ENCODE results near the gene GFRA3.

DNA sequence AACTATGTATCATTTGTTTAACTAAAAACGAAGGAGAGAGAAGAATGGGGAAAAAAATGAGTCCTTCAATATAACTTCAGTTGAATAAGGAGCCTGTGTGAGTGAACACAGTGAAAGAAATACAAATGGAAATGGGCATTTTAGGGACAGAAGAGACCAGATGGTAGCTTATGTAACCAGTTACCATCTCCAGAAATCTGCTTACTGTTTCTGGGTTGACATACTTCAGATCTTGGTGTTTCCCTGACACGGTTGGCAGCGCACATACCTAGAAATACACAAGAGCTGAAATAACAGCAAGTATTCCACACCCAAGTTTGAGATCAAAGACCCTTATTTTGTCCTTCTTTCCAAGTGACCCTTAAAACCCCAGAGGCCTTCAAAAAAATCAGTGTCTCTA is 14.9 kb upstream of the GFRA3 start:
- TF ChIP-seq POLR2AphosphoS5 (IDR thresholded peaks at IDR 0.05; ENCODE audit: low read depth, low read length): no peak
- no peak for TF ChIP-seq POLR2A (IDR thresholded peaks at IDR 0.05; ENCODE audit: low read depth, low read length)
- no peak for TF ChIP-seq TAF1 (IDR thresholded peaks at IDR 0.05; ENCODE audit: low read depth, low read length)
- TF ChIP-seq PAX5 (IDR thresholded peaks at IDR 0.05; ENCODE audit: insufficient read depth, low read length, severe bottlenecking): no peak
- TF ChIP-seq SPI1 (IDR thresholded peaks at IDR 0.05; ENCODE audit: low read depth, low read length): no peak

Measured in GM12891 (cell line).